Measurements from ENCODE around the gene POLD1.

Gene POLD1

DNA sequence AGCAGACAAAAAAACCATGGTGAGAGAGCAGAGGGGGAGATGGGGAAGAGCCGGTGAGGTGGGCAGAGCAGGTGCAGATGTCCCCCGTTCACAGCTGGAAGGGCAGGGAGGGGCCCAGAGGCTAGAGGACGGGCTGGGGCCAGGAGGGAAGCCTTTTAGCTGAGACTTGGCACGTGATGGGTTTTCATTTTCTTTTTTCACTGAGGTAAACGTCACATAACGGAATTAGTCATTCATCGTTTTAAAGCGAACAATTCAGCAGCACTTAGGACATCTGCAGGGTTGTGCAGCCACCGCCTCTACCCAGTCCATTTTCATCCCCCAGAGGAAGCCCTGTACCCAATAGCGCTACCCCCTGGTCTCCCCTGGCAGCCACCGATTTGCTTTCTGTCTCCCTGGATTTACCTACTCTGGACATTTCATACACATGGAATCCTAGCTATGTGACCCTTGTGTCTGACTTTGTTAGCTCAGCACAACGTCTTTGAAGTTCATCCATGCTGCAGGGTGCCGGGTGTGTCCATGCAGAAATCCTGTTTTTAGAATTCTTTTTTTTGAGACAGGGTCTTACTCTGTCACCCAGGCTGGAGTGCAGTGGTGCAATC is 76.1 kb downstream of the POLD1 start:
- no peak overlapping the region for H3K4me3 ChIP-seq (replicated peaks; ENCODE audit: insufficient read depth, low read length)
- no peak for TF ChIP-seq POLR2AphosphoS5 (IDR thresholded peaks at IDR 0.05; ENCODE audit: low read depth)
- TF ChIP-seq, protein P1, sequence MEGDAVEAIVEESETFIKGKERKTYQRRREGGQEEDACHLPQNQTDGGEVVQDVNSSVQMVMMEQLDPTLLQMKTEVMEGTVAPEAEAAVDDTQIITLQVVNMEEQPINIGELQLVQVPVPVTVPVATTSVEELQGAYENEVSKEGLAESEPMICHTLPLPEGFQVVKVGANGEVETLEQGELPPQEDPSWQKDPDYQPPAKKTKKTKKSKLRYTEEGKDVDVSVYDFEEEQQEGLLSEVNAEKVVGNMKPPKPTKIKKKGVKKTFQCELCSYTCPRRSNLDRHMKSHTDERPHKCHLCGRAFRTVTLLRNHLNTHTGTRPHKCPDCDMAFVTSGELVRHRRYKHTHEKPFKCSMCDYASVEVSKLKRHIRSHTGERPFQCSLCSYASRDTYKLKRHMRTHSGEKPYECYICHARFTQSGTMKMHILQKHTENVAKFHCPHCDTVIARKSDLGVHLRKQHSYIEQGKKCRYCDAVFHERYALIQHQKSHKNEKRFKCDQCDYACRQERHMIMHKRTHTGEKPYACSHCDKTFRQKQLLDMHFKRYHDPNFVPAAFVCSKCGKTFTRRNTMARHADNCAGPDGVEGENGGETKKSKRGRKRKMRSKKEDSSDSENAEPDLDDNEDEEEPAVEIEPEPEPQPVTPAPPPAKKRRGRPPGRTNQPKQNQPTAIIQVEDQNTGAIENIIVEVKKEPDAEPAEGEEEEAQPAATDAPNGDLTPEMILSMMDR (IDR thresholded peaks at IDR 0.05; ENCODE audit: insufficient read depth, low read length), result no peak
- no peak for TF ChIP-seq GABPA (IDR thresholded peaks at IDR 0.05; ENCODE audit: low read depth)
- TF ChIP-seq, protein P2, sequence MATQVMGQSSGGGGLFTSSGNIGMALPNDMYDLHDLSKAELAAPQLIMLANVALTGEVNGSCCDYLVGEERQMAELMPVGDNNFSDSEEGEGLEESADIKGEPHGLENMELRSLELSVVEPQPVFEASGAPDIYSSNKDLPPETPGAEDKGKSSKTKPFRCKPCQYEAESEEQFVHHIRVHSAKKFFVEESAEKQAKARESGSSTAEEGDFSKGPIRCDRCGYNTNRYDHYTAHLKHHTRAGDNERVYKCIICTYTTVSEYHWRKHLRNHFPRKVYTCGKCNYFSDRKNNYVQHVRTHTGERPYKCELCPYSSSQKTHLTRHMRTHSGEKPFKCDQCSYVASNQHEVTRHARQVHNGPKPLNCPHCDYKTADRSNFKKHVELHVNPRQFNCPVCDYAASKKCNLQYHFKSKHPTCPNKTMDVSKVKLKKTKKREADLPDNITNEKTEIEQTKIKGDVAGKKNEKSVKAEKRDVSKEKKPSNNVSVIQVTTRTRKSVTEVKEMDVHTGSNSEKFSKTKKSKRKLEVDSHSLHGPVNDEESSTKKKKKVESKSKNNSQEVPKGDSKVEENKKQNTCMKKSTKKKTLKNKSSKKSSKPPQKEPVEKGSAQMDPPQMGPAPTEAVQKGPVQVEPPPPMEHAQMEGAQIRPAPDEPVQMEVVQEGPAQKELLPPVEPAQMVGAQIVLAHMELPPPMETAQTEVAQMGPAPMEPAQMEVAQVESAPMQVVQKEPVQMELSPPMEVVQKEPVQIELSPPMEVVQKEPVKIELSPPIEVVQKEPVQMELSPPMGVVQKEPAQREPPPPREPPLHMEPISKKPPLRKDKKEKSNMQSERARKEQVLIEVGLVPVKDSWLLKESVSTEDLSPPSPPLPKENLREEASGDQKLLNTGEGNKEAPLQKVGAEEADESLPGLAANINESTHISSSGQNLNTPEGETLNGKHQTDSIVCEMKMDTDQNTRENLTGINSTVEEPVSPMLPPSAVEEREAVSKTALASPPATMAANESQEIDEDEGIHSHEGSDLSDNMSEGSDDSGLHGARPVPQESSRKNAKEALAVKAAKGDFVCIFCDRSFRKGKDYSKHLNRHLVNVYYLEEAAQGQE (IDR thresholded peaks at IDR 0.05; ENCODE audit: insufficient replicate concordance, low read depth), result no peak
- no peak for TF ChIP-seq SPI1 (IDR thresholded peaks at IDR 0.05; ENCODE audit: borderline replicate concordance, low read depth)
- no peaks in the 10 kb centered on the region for H3K27me3 ChIP-seq (ENCODE audit: insufficient read depth, poor library complexity, severe bottlenecking)
- DNase-seq (ENCODE audit: low read depth in 1 of 2, low spot score in 1 of 2), result no peak
- H3K27ac ChIP-seq (replicated peaks), result no peak overlapping the region

DNA sequence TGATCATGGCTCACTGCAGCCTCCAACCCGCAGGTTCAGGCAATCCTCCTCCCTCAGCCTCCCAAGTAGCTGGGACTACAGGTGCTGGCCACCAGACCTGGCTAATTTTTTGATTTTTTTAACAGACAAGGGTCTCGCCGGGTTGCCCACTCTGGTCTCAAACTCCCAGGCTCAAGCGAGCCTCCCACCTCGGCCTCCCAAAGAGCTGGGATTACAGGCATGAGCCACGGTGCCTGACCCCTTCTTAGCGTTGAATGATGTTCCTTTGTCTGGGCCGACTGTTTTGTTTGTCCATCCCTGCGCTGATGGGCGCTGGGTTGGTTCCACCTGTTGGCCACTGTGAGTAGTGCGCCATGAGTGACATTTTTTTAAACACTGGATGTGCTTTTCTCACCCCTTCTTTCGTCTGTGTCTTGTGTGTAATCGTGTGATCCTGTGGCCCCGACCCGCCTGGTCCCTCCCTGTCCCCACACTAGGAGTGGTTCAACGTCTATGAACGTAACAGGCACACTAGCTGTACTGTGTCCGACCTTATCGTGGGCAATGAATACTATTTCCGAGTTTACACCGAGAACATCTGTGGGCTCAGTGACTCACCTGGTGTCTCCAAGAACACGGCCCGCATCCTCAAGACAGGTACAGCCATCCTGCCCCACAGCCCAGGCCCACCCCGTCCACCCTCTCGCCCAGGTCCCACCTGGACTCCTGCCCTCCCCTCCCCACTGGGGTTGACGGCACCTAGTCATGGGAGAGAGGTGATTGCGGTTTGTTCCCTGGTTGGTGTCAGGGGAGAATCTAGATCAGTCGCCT is 77.1 kb downstream of the POLD1 start:
- H3K27me3 ChIP-seq (ENCODE audit: insufficient read depth, poor library complexity, severe bottlenecking), result no peaks in the 10 kb centered on the region
- TF ChIP-seq, protein P1 (IDR thresholded peaks at IDR 0.05; ENCODE audit: insufficient read depth, low read length), result peak; percentile 90
- TF ChIP-seq GABPA (IDR thresholded peaks at IDR 0.05; ENCODE audit: low read depth), result no peak
- no peak overlapping the region for H3K27ac ChIP-seq (replicated peaks)
- no peak overlapping the region for H3K4me3 ChIP-seq (replicated peaks; ENCODE audit: insufficient read depth, low read length)
- DNase-seq (ENCODE audit: low read depth in 1 of 2, low spot score in 1 of 2), result peak; percentile 24 to 58

DNA sequence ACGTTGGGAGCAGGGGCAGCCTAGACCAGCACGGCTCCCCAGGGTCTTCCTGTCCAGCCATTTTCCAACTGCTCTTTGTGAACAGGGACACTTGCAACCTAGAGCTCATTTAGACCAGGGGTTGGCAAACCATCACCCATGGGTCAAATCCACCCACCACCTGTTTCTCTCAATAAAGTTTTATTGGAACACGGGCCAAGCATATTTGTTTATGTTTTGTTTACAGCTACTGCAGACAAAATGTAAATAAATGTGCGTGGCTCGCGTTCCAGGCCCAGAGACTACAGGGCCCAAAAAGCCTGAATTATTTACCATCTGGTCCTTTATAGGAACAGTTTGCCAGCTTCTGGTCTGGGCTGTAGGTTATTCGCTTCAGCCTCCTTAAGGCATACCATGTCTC is 78.8 kb downstream of the POLD1 start:
- Histone ChIP-seq H3K4me3 (replicated peaks; ENCODE audit: insufficient read depth, low read length) (no peak overlapping the region), H3K27me3 (ENCODE audit: insufficient read depth, poor library complexity, severe bottlenecking) (no peaks in the 10 kb centered on the region), H3K27ac (replicated peaks) (no peak overlapping the region)
- DNase-seq (ENCODE audit: low read depth in 1 of 2, low spot score in 1 of 2), result no peak
- TF ChIP-seq POLR2AphosphoS5 (IDR thresholded peaks at IDR 0.05; ENCODE audit: low read depth) (no peak), GABPA (IDR thresholded peaks at IDR 0.05; ENCODE audit: low read depth) (no peak), SPI1 (IDR thresholded peaks at IDR 0.05; ENCODE audit: borderline replicate concordance, low read depth) (no peak)
- TF ChIP-seq, protein P2 (IDR thresholded peaks at IDR 0.05; ENCODE audit: insufficient replicate concordance, low read depth), result no peak
- TF ChIP-seq, protein P1 (IDR thresholded peaks at IDR 0.05; ENCODE audit: insufficient read depth, low read length), result no peak

Data from HL-60 (cell line).